ENCODE data around the gene RPSA. TPM values are rescaled to one million over a fixed set of nuclear protein-coding genes. Genes with fewer than 3 reads are reported as not detected.

The RPSA gene
- polyA plus RNA-seq, 1 experiment, result 3,266 TPM

DNA sequence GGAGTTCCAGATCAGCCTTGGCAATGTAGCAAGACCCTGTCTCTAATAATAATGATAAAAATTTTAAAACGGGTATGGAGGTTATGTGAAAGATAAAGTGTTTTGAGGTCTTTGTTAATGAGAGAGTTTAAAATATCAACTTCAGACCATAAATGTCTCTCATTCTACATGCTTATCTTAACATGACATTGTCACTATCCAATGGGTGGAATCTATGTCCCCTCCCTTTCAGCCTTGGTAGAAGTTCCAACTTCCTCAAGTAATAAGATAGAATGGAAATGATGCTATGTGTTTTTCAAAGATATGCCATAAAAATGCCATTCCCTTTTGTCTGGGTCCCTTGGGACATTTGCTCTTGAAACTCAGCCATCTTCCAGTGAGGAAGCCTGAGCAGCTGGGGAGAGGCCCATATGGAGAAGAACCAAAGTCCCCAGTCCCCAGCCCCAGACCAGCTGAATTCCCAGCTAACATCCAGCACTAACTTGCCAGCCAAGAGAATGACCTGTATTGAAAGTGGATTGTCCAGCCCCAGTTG, 17.0 kb downstream of the RPSA start:
- DNase-seq (ENCODE audit: low read depth, low spot score), result no peak
- CTCF ChIA-PET, result interaction anchor here (2.0 kb wide), 1 partner anchor 24 kb away, joined by 6 read pairs; no protein-coding TSS in a partner anchor
- POLR2A ChIA-PET, result no interaction called here
- TF ChIP-seq, protein P1, sequence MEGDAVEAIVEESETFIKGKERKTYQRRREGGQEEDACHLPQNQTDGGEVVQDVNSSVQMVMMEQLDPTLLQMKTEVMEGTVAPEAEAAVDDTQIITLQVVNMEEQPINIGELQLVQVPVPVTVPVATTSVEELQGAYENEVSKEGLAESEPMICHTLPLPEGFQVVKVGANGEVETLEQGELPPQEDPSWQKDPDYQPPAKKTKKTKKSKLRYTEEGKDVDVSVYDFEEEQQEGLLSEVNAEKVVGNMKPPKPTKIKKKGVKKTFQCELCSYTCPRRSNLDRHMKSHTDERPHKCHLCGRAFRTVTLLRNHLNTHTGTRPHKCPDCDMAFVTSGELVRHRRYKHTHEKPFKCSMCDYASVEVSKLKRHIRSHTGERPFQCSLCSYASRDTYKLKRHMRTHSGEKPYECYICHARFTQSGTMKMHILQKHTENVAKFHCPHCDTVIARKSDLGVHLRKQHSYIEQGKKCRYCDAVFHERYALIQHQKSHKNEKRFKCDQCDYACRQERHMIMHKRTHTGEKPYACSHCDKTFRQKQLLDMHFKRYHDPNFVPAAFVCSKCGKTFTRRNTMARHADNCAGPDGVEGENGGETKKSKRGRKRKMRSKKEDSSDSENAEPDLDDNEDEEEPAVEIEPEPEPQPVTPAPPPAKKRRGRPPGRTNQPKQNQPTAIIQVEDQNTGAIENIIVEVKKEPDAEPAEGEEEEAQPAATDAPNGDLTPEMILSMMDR (IDR thresholded peaks at IDR 0.05; ENCODE audit: low read depth, low read length), result no peak
- Histone ChIP-seq H3K27ac (ENCODE audit: low read depth, low read length) (no peak overlapping the region), H3K27me3 (ENCODE audit: control insufficient read depth, insufficient read depth, low read length) (no peaks in the 10 kb centered on the region), H3K9me3 (ENCODE audit: control insufficient read depth, insufficient read depth, low read length) (no peaks in the 10 kb centered on the region), H3K4me3 (ENCODE audit: low read depth, low read length) (no peak overlapping the region)

DNA sequence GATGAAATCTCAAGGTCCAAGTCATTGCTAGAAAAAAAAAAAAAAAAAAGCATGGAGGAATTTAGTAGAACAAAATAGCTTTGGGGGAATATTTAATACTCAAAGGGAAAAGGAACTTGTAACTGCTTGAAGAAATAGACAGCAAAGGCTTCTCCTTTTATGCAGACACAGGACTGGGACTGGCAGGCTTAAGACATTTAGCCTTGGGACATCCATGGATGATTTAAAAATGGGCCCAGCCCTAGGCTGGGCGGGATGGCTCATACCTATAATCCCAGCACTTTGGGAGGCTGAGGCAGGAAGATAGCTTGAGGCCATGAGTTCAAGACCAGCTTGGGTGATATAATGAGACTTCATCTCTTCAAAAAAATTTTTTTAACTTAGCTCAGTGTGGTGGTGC, 19.8 kb downstream of the RPSA start:
- H3K4me3 ChIP-seq (ENCODE audit: low read depth, low read length), result no peak overlapping the region
- DNase-seq (ENCODE audit: low read depth, low spot score), result no peak
- TF ChIP-seq, protein P1 (IDR thresholded peaks at IDR 0.05; ENCODE audit: low read depth, low read length), result no peak
- POLR2A ChIA-PET, result interaction anchor here (0.7 kb wide), 1 partner anchor 1601 kb away, joined by 8 read pairs; no protein-coding TSS in a partner anchor
- H3K27ac ChIP-seq (ENCODE audit: low read depth, low read length), result no peak overlapping the region
- CTCF ChIA-PET, result interaction anchor here (1.3 to 1.7 kb wide), 2 partner anchors 9 to 21 kb away, joined by 4 to 9 read pairs; no protein-coding TSS in a partner anchor
- H3K9me3 ChIP-seq (ENCODE audit: control insufficient read depth, insufficient read depth, low read length), result no peaks in the 10 kb centered on the region; the same call in 1 of the 2 replicates
- H3K27me3 ChIP-seq (ENCODE audit: control insufficient read depth, insufficient read depth, low read length), result no peaks in the 10 kb centered on the region

DNA sequence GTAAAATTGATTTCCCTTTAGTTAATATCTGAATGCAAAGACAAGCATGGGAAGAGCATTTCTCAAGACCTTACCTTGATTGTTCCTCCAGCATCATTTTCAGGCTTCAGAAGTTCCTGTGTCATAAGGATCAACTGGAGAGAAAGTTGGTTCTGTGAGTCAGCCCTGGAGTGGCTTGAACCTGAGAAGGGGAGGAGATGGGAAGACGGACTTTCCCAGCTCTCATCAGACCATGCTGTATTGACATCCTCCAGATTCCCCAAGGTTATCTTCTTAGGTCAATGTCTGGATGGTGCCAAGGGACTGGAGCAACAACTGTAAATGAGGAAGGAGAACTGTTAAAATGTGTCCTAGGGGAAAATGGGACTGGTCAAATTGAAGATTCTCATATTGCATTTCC, 21.0 kb downstream of the RPSA start:
- Histone ChIP-seq H3K27me3 (ENCODE audit: control insufficient read depth, insufficient read depth, low read length) (no peaks in the 10 kb centered on the region), H3K4me3 (ENCODE audit: low read depth, low read length) (no peak overlapping the region), H3K9me3 (ENCODE audit: control insufficient read depth, insufficient read depth, low read length) (no peaks in the 10 kb centered on the region; the same call in 1 of the 2 replicates), H3K27ac (ENCODE audit: low read depth, low read length) (no peak overlapping the region)
- POLR2A ChIA-PET, result no interaction called here
- TF ChIP-seq, protein P1 (IDR thresholded peaks at IDR 0.05; ENCODE audit: low read depth, low read length), result no peak
- CTCF ChIA-PET, result interaction anchor here (0.6 to 1.3 kb wide), 3 partner anchors 10 to 72 kb away, joined by 3 to 9 read pairs (median 3); no protein-coding TSS in a partner anchor
- no peak for DNase-seq (ENCODE audit: low read depth, low spot score)

DNA sequence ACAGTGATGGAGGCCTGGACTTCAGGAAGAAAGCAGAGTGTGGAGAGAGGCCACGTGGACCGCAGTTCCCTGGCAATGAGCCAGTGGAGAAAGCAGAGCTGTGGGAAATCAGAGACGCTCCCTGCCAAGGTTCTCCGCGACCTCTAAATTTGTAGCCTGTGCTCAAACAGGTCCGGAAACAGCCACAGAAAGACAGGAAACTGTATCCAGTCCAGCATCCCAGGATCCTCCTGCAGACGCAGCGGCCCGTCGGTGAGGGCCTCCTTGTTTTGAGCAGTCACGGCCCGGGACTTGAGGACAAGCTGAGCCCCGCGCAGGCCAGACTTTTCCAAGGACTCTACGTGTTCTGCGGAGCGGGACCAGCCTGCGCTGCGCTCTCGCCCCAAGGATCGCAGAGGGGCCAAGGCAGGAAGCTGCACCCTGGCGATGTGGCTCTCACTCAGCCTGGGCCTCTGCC, 22.3 kb downstream of the RPSA start:
- ChIA-PET POLR2A (no interaction called here), CTCF (no interaction called here)
- H3K27ac ChIP-seq (ENCODE audit: low read depth, low read length), result no peak overlapping the region
- TF ChIP-seq, protein P1 (IDR thresholded peaks at IDR 0.05; ENCODE audit: low read depth, low read length), result no peak
- H3K9me3 ChIP-seq (ENCODE audit: control insufficient read depth, insufficient read depth, low read length), result no peaks in the 10 kb centered on the region; the same call in 1 of the 2 replicates
- DNase-seq (ENCODE audit: low read depth, low spot score), result no peak
- no peaks in the 10 kb centered on the region for H3K27me3 ChIP-seq (ENCODE audit: control insufficient read depth, insufficient read depth, low read length)
- no peak overlapping the region for H3K4me3 ChIP-seq (ENCODE audit: low read depth, low read length)

DNA sequence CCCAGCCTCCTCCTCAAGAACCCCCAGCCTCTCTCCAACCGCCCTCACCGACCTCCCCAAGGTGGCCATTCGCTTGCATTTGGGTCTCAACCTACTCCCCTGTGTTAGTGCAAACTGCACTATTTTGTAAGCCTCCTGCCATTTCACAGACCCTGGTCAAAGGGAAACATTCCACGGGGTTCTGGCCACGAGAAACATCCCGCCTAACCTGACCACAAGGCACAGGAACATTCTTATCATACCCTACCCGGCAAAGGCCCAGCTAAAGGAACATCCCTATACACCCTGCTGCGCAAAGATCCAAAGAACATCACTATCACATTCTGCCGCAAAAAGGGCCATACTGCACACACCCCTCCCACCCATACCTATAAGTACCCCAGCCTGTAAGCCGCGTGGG, 22.9 kb downstream of the RPSA start:
- Histone ChIP-seq H3K27me3 (ENCODE audit: control insufficient read depth, insufficient read depth, low read length) (no peaks in the 10 kb centered on the region), H3K27ac (ENCODE audit: low read depth, low read length) (no peak overlapping the region), H3K9me3 (ENCODE audit: control insufficient read depth, insufficient read depth, low read length) (no peaks in the 10 kb centered on the region; the same call in 1 of the 2 replicates), H3K4me3 (ENCODE audit: low read depth, low read length) (no peak overlapping the region)
- CTCF ChIA-PET, result no interaction called here
- TF ChIP-seq, protein P1 (IDR thresholded peaks at IDR 0.05; ENCODE audit: low read depth, low read length), result no peak
- DNase-seq (ENCODE audit: low read depth, low spot score), result no peak
- POLR2A ChIA-PET, result no interaction called here
